Glutamatergic neuron (in vitro differentiated cells): ENCODE data around the gene ELMOD1. TPM values are rescaled to one million over a fixed set of nuclear protein-coding genes. Genes with fewer than 3 reads are reported as not detected.

ENCODE experiments used
- DNase-seq: peaks from one replicate; pipeline ENCODE4 v3.0.0; 2022
- H3K27ac Mint-ChIP-seq: one replicate; pipeline ENCODE4 v1.8.0; 2020; ENCODE audit warnings: mild to moderate bottlenecking, mixed read lengths, inconsistent platforms; ENCODE audit not compliant: unreplicated experiment
- H3K27me3 Mint-ChIP-seq: one replicate; pipeline ENCODE4 v1.8.0; 2020; ENCODE audit warnings: mild to moderate bottlenecking, moderate library complexity, mixed read lengths, inconsistent platforms; ENCODE audit not compliant: unreplicated experiment
- H3K36me3 Mint-ChIP-seq: one replicate; pipeline ENCODE4 v1.8.0; 2020; ENCODE audit warnings: mild to moderate bottlenecking, mixed read lengths, inconsistent platforms; ENCODE audit not compliant: unreplicated experiment
- H3K4me1 Mint-ChIP-seq: one replicate; pipeline ENCODE4 v1.8.0; 2020; ENCODE audit warnings: mild to moderate bottlenecking, low read depth, mixed read lengths, inconsistent platforms; ENCODE audit not compliant: unreplicated experiment
- H3K4me3 Mint-ChIP-seq: one replicate; pipeline ENCODE4 v1.8.0; 2020; ENCODE audit warnings: mild to moderate bottlenecking, mixed read lengths, inconsistent platforms; ENCODE audit not compliant: unreplicated experiment
- H3K9me3 Mint-ChIP-seq: one replicate; pipeline ENCODE4 v1.8.0; 2020; ENCODE audit warnings: mild to moderate bottlenecking, moderate library complexity, mixed read lengths, inconsistent platforms; ENCODE audit not compliant: unreplicated experiment
- CTCF ChIP-seq: fragments of 200-600 bp; sonication (generic); IDR thresholded peaks from one replicate; pipeline ENCODE4 v1.5.0; 2021; ENCODE audit not compliant: partially characterized antibody, unreplicated experiment
- total RNA-seq: library from RNA; stranded (reverse); fragmentation: NEBNext Ultra II Directional; extraction: Animal tissue kit (Norgen Biotek cat#: 25700); gene quantifications from one replicate; pipeline ENCODE4 v1.2.1, GENCODE V29; 2021; ENCODE audit not compliant: unreplicated experiment

Gene ELMOD1
- total RNA-seq, 1 donor from 2014 or later: 0.81 TPM

DNA sequence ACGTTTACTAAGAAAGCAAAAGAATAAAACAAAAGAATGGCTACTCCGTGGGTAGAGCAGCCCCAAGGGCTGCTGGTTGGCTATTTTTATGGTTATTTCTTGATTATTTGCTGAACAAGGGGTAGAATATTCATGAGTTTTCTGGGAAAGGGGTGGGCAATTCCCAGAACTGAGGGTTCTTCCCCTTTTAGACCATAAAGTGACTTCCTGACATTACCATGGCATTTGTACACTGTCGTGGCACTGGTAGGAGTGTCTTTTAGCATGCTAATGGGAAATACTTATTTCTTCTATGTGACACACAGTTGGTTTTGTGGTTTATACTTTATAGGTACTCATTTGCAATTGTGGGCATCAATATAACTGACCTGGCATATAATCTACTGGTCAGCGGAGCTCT is 64.7 kb downstream of the ELMOD1 start:
- Mint-ChIP-seq H3K27ac (no peak overlapping the region), H3K27me3 (no peaks in the 10 kb centered on the region), H3K4me3 (no peak overlapping the region), H3K36me3 (no peaks in the 10 kb centered on the region), H3K9me3 (no peaks in the 10 kb centered on the region), H3K4me1 (no peaks in the 10 kb centered on the region)
- no peak for TF ChIP-seq CTCF
- no peak for DNase-seq

GRCh38 chr11:107659310-107659709 is 68.4 kb downstream of the ELMOD1 start:
- Mint-ChIP-seq H3K27me3 (no peaks in the 10 kb centered on the region), H3K4me3 (no peak overlapping the region), H3K4me1 (no peaks in the 10 kb centered on the region), H3K36me3 (no peaks in the 10 kb centered on the region), H3K27ac (no peak overlapping the region), H3K9me3 (no peaks in the 10 kb centered on the region)
- TF ChIP-seq CTCF: no peak
- DNase-seq: no peak

DNA sequence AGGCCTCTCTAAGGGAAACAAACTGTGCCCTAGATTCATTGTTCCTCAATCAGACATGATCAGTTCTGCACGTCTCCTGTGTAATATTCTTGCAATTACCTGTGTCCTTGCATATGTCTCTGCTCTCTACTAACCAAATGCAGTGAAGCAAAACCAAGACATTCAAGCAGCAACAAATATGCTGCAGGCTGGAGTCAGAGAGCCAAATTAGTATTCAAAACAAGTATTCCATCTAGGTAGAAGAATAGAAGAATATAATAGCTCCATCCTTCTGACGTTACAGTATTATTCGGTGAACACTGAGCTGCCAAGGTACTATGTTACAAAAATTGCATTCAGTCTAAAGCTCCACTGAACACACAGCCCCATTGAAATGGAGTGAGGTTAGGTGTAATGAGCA is 69.1 kb downstream of the ELMOD1 start:
- Mint-ChIP-seq H3K27me3 (no peaks in the 10 kb centered on the region), H3K36me3 (no peaks in the 10 kb centered on the region), H3K4me1 (no peaks in the 10 kb centered on the region), H3K9me3 (no peaks in the 10 kb centered on the region), H3K27ac (no peak overlapping the region), H3K4me3 (no peak overlapping the region)
- no peak for DNase-seq
- TF ChIP-seq CTCF: no peak

- no peak overlapping the region for H3K27ac Mint-ChIP-seq
- H3K4me3 Mint-ChIP-seq: no peak overlapping the region
- no peak for DNase-seq
Observed at GRCh38 chr11:107661656-107662055, 70.7 kb downstream of the ELMOD1 start.

GRCh38 chr11:107665018-107665417 is 74.1 kb downstream of the ELMOD1 start:
- no peak for TF ChIP-seq CTCF
- H3K36me3 Mint-ChIP-seq: no peaks in the 10 kb centered on the region

More at GRCh38 chr11:107661656-107662055, 70.7 kb downstream of the ELMOD1 start:
- TF ChIP-seq CTCF: no peak
- Mint-ChIP-seq H3K4me1 (no peaks in the 10 kb centered on the region), H3K27me3 (no peaks in the 10 kb centered on the region), H3K9me3 (no peaks in the 10 kb centered on the region), H3K36me3 (no peaks in the 10 kb centered on the region)

More at GRCh38 chr11:107665018-107665417, 74.1 kb downstream of the ELMOD1 start:
- no peaks in the 10 kb centered on the region for H3K4me1 Mint-ChIP-seq
- no peaks in the 10 kb centered on the region for H3K9me3 Mint-ChIP-seq
- H3K27ac Mint-ChIP-seq: no peak overlapping the region
- no peak for DNase-seq
- no peak overlapping the region for H3K4me3 Mint-ChIP-seq
- no peaks in the 10 kb centered on the region for H3K27me3 Mint-ChIP-seq
